ENCODE measurements around the gene RASL12.
"Not testable (repeated sequence)": the region's sequence is repeated elsewhere in the genome, so short reads cannot be mapped to it uniquely, and the experiment has no call there.

Gene RASL12

GRCh38 chr15:65026756-65027155 is 41.0 kb downstream of the RASL12 start:
- no peak for DNase-seq

GRCh38 chr15:65021488-65021887 is 46.3 kb downstream of the RASL12 start:
- no peak for DNase-seq

GRCh38 chr15:65020419-65020818 is 47.4 kb downstream of the RASL12 start:
- DNase-seq, result no peak

GRCh38 chr15:65011198-65011597 is 56.6 kb downstream of the RASL12 start:
- not testable (repeated sequence) for DNase-seq

- no peak for DNase-seq
These were observed 58.8 kb downstream of the RASL12 start for GRCh38 chr15:65008983-65009382.

GRCh38 chr15:65006876-65007275 is 60.9 kb downstream of the RASL12 start:
- DNase-seq, result no peak

GRCh38 chr15:65004993-65005392 is 62.8 kb downstream of the RASL12 start:
- no peak for DNase-seq
